HEK293T (cell line): ENCODE data around the gene HUS1B.

Experiments
- BHLHE40 ChIP-seq: fragments of 450-650 bp; IDR thresholded peaks from 2 replicates; pipeline ENCODE4 v1.6.1; 2016; ENCODE audit warnings: mild to moderate bottlenecking, moderate library complexity, borderline replicate concordance
- FOXK2 ChIP-seq: fragments of 450-650 bp; IDR thresholded peaks from 2 replicates; pipeline ENCODE4 v1.6.1; 2016; ENCODE audit warnings: mild to moderate bottlenecking
- FOXM1 ChIP-seq: fragments of 450-650 bp; IDR thresholded peaks from 2 replicates; pipeline ENCODE4 v1.6.1; 2017; ENCODE audit warnings: mild to moderate bottlenecking, borderline replicate concordance
- HDGF ChIP-seq: fragments of 450-650 bp; IDR thresholded peaks from 2 replicates; pipeline ENCODE4 v1.6.1; 2017; ENCODE audit warnings: antibody characterized with exemption, borderline replicate concordance
- SUZ12 ChIP-seq: fragments of 450-650 bp; IDR thresholded peaks from 2 replicates; pipeline ENCODE4 v1.6.1; 2016; ENCODE audit warnings: mild to moderate bottlenecking

DNA sequence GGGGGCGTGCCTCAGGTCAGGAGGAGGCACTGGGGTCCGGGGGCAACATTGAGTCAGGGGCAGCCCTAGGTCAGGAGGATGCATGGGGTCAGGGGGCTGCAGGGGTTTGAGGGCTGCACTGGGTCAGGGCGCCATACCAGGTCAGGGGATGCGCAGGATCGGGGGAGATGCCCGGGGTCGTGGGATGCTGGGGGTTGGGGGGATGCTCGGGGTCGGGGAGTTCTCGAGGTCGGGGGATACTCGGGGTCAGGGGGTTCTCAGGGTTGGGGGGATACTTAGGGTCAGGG lies 36.8 kb upstream of the HUS1B start:
- no peak for TF ChIP-seq SUZ12
- no peak for TF ChIP-seq HDGF
- TF ChIP-seq FOXK2: no peak
- no peak for TF ChIP-seq BHLHE40
- no peak for TF ChIP-seq FOXM1
